ENCODE measurements around the gene RIOX2. TPM values are rescaled to one million over a fixed set of nuclear protein-coding genes. Genes with fewer than 3 reads are reported as not detected.

The RIOX2 gene
- total RNA-seq, 1 donor, result 27.1 TPM

GRCh38 chr3:97956051-97956450 is 16.2 kb downstream of the RIOX2 start:
- TF ChIP-seq CTCF (IDR thresholded peaks at IDR 0.05; ENCODE audit: extremely low read depth, low read depth, low read length), result no peak
- peaks cover 39% of the 10 kb centered on the region for H3K36me3 ChIP-seq (ENCODE audit: insufficient read depth, low read length)
- H3K4me3 ChIP-seq (ENCODE audit: insufficient read depth, low read length), result no peak overlapping the region
- no peak for DNase-seq (ENCODE audit: insufficient read length, low spot score, missing footprints)
- H3K79me2 ChIP-seq (ENCODE audit: insufficient read depth, low read length), result peaks cover 6% of the 10 kb centered on the region
- H4K20me1 ChIP-seq (ENCODE audit: insufficient read depth, low read length), result peaks cover 11% of the 10 kb centered on the region
- H3K4me1 ChIP-seq (ENCODE audit: insufficient read depth, low read length), result peaks cover 31% of the 10 kb centered on the region
- H3K27me3 ChIP-seq (ENCODE audit: insufficient read depth, low read length), result no peaks in the 10 kb centered on the region
- no peaks in the 10 kb centered on the region for H3K9me3 ChIP-seq (ENCODE audit: low read depth, low read length)
- no peak overlapping the region for H3K27ac ChIP-seq (ENCODE audit: low read depth, low read length)
- no peak overlapping the region for H3K4me2 ChIP-seq (ENCODE audit: insufficient read depth, low read length)
- H2AFZ ChIP-seq (ENCODE audit: low read length), result no peak overlapping the region

DNA sequence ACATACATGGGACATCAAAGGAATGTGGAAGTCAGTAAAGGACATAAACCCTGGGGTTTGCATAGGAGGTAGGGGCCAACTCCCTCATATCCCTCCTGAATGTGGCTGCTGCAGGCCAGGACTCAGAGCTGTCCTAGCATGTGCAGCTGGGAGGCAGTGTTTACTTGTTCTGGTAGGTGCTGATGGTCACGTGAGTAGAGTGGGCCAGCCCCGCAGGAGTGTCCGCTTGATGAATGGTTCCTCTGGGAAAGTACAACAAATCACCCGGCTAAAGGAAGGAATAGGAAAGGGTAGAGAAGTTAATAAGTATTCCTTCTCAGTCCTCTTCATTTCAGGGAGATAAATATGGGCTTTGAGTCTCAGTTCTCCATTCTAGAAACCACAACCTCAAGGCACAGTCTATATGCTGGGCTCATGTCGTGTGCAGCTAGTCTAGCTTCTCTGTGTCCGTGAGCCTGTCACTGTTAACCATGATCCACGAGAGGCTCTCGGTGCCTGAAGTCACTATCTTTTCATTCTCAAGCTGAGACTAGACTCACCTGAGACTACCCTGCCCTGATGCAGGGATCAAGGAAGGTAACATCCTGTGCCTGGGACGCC is 17.9 kb downstream of the RIOX2 start:
- H3K27me3 ChIP-seq (ENCODE audit: insufficient read depth, low read length), result no peaks in the 10 kb centered on the region
- no peak overlapping the region for H3K4me3 ChIP-seq (ENCODE audit: insufficient read depth, low read length)
- H4K20me1 ChIP-seq (ENCODE audit: insufficient read depth, low read length), result peaks cover 15% of the 10 kb centered on the region
- no peak overlapping the region for H2AFZ ChIP-seq (ENCODE audit: low read length)
- no peak overlapping the region for H3K4me2 ChIP-seq (ENCODE audit: insufficient read depth, low read length)
- H3K27ac ChIP-seq (ENCODE audit: low read depth, low read length), result no peak overlapping the region
- TF ChIP-seq CTCF (IDR thresholded peaks at IDR 0.05; ENCODE audit: extremely low read depth, low read depth, low read length), result no peak
- H3K9me3 ChIP-seq (ENCODE audit: low read depth, low read length), result no peaks in the 10 kb centered on the region
- H3K79me2 ChIP-seq (ENCODE audit: insufficient read depth, low read length), result peaks cover 3% of the 10 kb centered on the region
- peaks cover 48% of the 10 kb centered on the region for H3K36me3 ChIP-seq (ENCODE audit: insufficient read depth, low read length)
- no peak for DNase-seq (ENCODE audit: insufficient read length, low spot score, missing footprints)
- H3K4me1 ChIP-seq (ENCODE audit: insufficient read depth, low read length), result peaks cover 30% of the 10 kb centered on the region

GRCh38 chr3:97952872-97953271 is 19.4 kb downstream of the RIOX2 start:
- Histone ChIP-seq H4K20me1 (ENCODE audit: insufficient read depth, low read length) (peaks cover 10% of the 10 kb centered on the region), H2AFZ (ENCODE audit: low read length) (no peak overlapping the region), H3K27me3 (ENCODE audit: insufficient read depth, low read length) (no peaks in the 10 kb centered on the region), H3K4me2 (ENCODE audit: insufficient read depth, low read length) (no peak overlapping the region), H3K4me3 (ENCODE audit: insufficient read depth, low read length) (no peak overlapping the region), H3K9me3 (ENCODE audit: low read depth, low read length) (no peaks in the 10 kb centered on the region), H3K4me1 (ENCODE audit: insufficient read depth, low read length) (peaks cover 15% of the 10 kb centered on the region), H3K36me3 (ENCODE audit: insufficient read depth, low read length) (peaks cover 62% of the 10 kb centered on the region), H3K79me2 (ENCODE audit: insufficient read depth, low read length) (peaks cover 3% of the 10 kb centered on the region), H3K27ac (ENCODE audit: low read depth, low read length) (peak overlapping the region; percentile 64)
- no peak for DNase-seq (ENCODE audit: insufficient read length, low spot score, missing footprints)
- no peak for TF ChIP-seq CTCF (IDR thresholded peaks at IDR 0.05; ENCODE audit: extremely low read depth, low read depth, low read length)

DNA sequence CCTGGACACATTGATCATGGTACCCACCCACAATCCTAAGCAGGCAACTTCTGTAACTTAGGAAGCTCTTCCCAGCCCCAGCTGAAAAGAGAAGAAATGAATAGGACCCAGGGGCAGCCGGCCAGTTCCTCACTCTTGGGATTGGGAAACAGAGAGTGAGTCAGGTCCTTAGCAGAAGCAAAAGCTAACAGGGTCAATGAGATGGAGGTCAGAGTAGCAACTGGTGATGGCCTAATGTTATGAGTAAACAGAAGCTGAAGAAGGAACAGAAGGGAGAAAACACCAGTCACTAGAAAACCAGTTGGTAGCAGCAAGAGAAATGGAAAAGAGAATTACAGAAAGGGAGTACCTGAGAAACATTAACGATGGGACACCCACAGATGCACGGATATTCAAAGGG is 20.0 kb downstream of the RIOX2 start:
- peak overlapping the region; percentile 64 for H3K27ac ChIP-seq (ENCODE audit: low read depth, low read length)
- H2AFZ ChIP-seq (ENCODE audit: low read length), result no peak overlapping the region
- peak; percentile 76 for DNase-seq (ENCODE audit: insufficient read length, low spot score, missing footprints)
- no peaks in the 10 kb centered on the region for H3K79me2 ChIP-seq (ENCODE audit: insufficient read depth, low read length)
- peaks cover 64% of the 10 kb centered on the region for H3K36me3 ChIP-seq (ENCODE audit: insufficient read depth, low read length)
- no peaks in the 10 kb centered on the region for H3K27me3 ChIP-seq (ENCODE audit: insufficient read depth, low read length)
- no peak overlapping the region for H3K4me2 ChIP-seq (ENCODE audit: insufficient read depth, low read length)
- no peak for TF ChIP-seq CTCF (IDR thresholded peaks at IDR 0.05; ENCODE audit: extremely low read depth, low read depth, low read length)
- H3K9me3 ChIP-seq (ENCODE audit: low read depth, low read length), result no peaks in the 10 kb centered on the region
- peaks cover 11% of the 10 kb centered on the region for H3K4me1 ChIP-seq (ENCODE audit: insufficient read depth, low read length)
- peaks cover 10% of the 10 kb centered on the region for H4K20me1 ChIP-seq (ENCODE audit: insufficient read depth, low read length)
- H3K4me3 ChIP-seq (ENCODE audit: insufficient read depth, low read length), result no peak overlapping the region
